Pons (tissue), 1 donor: Measurements from ENCODE around the gene GRIP2.

Source experiments
- DNase-seq: peaks from one replicate; pipeline ENCODE4 v3.0.0-alpha.2; 2016; ENCODE audit warnings: low spot score

GRIP2 gene

GRCh38 chr3:14465425-14465824, 74.7 kb downstream of the GRIP2 start:
- DNase-seq, result no peak

DNA sequence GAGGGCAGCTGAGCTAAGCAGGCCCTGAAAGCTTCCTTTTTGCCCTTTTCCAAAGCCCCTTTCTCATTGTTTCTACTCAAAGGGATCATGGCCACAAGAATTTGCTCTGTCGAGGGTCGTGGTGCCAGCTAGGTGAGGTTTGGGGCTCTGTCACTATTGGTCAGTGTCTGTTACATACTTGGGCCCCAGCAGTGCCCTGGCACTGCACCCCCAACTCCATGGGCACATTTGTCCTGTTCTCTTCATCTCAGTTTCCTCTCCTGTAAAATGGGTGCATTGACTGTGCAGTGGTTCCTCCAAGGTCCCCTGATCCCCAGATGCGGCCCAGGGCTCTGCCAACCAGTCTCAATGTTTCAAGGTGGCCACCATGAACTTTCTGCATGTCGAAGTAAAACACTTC, 75.6 kb downstream of the GRIP2 start:
- DNase-seq, result no peak

GRCh38 chr3:14464141-14464465, 76.0 kb downstream of the GRIP2 start:
- DNase-seq, result no peak

- no peak for DNase-seq
Measured at GRCh38 chr3:14463330-14464140, 76.6 kb downstream of the GRIP2 start.

DNA sequence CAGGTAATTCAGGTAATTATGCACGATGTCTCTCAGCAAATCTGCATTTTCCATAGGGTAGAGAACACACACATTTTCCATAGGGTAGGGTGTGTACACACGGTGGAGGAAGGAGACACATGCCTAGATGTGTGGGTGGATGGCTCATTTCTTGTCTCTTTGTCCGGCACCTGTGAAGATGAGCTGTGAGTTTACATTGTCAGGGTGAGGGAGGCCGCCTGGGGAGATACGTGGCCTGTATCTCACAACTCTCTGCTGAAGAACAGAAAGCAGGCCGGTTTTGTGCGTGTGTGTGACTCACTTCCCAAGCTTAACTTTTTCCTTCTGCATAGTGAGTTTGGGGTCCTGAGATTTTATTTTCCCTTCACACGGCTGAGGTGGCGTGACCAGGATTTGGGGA, 77.4 kb downstream of the GRIP2 start:
- no peak for DNase-seq

DNA sequence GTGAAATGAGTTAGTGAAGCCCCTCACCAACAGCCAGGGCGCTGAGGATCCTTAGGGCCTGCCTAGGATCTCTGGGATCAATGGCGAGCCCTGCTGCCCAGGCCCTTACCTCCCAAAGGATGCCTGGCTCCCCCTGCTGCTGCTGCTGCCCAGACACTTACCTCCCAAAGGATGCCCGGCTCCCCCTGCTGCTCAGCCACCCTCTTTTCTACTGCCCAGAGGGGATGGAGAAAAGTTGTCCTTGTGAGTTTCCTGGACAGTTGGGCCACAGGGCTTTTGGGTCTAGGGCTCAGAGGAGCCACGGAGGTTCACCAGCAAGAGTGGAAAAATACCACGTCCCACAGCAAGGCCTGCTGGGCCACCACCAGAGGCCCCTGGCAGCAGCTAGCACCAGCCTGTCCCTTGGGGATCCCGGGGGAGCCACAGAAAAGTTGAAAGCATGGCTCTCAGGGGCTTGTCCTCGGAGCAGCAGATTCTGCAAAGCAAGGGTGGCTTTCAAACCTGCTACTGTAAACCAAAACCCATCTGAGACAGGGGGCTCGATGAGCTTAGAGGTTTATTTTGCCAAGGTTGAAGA, 78.3 kb downstream of the GRIP2 start:
- DNase-seq, result peak; percentile 58

DNA sequence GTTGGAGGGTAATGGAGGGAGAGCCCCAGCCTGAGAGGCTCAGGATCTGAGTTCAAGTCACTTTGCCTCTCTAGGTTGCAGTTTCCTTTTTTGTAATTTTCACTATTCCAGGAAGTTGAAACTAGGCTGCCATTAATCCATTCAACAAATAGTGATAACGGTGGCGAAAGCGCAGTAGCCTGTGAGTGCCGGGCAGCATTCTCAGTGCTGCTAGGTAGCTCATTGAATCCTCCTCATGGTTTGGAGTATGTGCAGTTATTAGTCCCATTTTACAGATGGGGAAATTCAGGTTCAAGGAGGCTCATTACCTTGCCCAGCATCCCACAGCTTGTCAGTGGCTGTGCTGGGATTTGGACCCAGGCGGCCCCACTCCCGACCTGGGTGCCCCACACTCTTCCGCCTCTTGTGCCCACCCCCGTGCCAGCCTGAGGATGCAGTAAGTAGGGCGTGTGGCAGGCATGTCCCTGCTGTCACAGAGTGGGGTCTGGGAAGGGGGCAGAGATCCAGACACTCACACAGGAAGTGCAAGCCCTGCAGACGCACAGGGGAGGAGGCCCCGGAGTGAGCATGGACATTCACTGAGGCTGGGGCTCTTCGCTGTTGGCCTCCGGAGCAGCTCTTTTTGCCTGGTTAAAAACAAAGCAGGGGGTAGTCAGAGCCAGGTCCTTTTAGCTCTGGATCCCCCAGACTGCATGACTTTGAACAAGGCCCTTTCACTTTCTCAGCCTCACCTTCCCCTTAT, 79.0 kb downstream of the GRIP2 start:
- DNase-seq, result no peak

DNA sequence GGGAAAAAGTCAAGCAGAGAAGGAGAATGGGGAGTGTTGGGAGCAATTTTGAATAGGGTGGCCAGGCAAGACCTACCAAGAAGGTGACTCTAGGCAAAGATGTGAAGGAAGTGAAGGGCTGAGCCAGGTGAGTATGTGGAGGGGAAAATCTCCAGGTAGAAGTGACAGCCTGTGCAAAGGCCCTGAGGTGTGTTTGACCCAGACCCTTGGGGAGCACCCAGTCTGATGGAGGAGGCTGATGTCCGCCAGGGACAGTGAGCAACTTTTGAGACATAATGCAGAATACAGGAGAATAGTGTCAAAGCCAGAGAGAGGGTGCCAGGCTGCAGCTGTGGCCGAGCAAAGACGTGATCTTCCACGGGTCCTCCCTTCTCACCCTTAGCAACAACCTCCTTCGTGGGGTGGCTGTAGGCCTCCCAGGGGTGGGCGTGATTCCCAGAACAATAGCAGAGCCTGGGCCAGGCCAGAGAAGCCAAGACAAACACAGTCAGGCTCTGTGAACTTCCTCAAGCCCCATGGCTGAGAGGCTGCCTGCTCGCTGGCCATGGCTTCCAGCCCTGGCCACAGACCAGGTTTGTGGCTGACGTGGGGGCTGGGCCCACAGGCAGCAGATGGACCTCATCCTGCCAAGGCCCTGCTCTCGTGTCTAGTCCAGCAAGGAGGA, 79.7 kb downstream of the GRIP2 start:
- peak; percentile 89 for DNase-seq

GRCh38 chr3:14459787-14460186, 80.4 kb downstream of the GRIP2 start:
- no peak for DNase-seq

DNA sequence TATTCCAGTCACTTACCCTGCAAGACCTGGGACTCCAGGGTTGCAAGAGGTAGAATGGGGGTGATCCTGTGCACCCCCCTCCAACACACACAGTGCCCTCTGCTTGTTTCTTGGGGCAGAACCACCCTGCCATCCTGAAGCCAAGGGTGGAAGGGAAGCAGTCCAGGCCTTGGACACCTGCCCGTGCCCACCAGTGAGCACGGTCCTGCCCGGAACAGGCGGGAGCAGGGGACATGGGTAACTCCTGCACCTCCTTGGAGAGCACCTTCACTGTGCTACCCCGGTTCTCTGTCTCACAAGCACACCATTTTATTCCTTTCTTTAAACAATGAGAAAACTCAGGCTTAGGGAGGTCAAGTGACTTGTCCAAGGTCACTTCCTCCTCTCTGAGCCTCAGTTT, 80.8 kb downstream of the GRIP2 start:
- DNase-seq, result no peak

- no peak for DNase-seq
Measured at GRCh38 chr3:14458434-14459275, 81.5 kb downstream of the GRIP2 start.

- DNase-seq, result no peak
Measured at GRCh38 chr3:14457999-14458398, 82.1 kb downstream of the GRIP2 start.

GRCh38 chr3:14457481-14457880, 82.7 kb downstream of the GRIP2 start:
- DNase-seq, result no peak

DNA sequence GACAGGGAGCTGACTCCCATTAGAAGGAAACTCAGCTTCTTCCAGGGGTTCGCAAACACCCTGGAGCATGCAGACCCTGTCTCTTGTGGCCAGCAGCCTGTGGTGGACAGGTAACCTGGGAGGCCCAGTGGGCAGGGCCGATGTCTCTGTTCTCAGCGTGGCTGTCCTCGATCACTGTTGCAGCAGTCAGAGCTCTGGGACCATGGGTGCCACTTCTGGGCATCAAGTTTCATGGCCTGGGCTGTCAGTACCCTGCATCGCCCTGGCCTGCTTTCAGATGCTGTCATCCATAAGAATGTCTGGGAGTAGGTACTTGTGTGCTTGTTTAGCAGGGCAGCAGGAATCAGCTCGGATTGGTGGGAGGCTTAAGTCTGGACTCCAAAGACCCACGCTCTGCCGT, 83.3 kb downstream of the GRIP2 start:
- DNase-seq, result no peak

DNA sequence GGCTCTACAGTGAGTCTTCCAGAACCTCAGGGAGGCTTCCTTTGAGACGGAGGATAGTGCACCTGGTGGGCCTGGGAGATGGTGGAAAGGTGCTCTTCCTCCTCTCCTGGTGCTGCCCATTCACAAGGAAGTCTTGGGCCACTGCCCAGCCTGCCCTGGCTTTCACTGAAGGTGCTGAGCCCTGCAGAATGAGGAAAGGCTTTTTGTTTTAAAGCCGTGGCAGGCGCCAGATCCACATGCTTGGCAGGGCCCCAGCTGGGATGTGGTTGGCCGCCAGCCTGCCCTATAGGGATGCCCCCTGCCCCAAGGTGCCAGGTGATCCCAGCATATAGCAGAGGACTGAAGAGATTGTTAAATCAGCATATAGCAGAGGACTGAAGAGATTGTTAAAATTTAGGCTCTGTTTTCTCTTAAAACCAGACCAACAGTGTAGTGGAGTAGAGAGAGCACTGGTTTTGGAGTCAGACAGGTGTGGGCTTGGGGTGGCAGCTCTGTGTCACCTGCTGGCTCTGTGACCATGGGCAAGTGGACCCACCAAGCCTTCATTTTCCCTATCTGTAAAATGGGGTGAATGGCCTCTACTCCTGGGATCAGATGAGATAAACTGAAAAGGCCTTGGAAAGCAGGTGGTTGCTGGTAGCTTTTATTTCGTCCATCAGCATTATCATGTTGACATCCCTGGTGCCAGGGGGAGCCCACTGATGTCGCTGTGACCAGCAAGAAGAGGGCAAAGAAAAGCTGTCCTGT, 84.4 kb downstream of the GRIP2 start:
- DNase-seq, result peak; percentile 39

DNA sequence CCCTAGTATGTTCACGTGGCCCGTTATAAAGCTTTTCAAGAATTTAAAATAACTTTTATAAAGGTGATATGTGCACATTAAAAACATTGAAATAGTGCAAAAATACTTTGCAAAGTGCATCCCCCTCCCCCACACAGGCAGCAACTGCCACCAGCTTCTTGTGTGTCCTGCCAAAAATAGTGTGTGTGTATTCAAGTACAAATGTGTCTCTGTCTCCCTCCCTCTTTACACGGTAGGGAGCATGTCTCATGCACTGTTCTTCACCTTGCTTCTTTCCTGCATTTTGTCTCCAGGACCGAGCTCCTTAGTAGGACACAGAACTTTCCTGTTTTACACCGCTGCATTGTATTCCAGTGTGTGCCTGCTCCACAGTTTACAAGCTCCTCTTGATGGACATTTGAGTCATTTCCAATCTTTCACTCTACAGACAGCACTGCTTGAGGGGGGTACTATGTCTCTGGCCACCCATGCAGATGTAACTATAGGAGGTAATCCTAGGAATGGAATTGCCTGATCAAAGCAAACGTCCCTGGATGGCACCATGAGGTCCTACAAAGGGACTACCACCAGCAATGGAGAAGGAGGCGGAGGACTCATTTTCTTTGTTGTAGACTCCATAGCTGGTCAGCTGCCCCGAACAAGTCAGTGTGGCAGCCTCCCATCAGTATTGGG, 85.4 kb downstream of the GRIP2 start:
- peak; percentile 49 for DNase-seq

- peak; percentile 46 for DNase-seq
Measured at GRCh38 chr3:14453876-14454638, 86.1 kb downstream of the GRIP2 start.

GRCh38 chr3:14452740-14453710, 87.1 kb downstream of the GRIP2 start:
- peak; percentile 92 for DNase-seq
